Caco-2 (cell line): ENCODE data around the gene SMS. TPM values are rescaled to one million over a fixed set of nuclear protein-coding genes. Genes with fewer than 3 reads are reported as not detected.

Source experiments
- BruUV-seq: library from RNA; stranded (reverse); fragments of 400-500 nt; replicated peaks from 2 replicates; lab custom pipeline; 2021; lab: Mats Ljungman, UMichigan
- CTCF ChIA-PET: fragments of 300-600 bp; sonication (Branson Sonifier 250); formaldehyde crosslinking; loops from one replicate; lab custom pipeline; 2022; ENCODE audit warnings: antibody characterized with exemption; lab: Charles Lee
- POLR2A ChIA-PET: fragments of 300-600 bp; sonication (Branson Sonifier 250); formaldehyde crosslinking; loops from one replicate; lab custom pipeline; 2022; ENCODE audit warnings: antibody characterized with exemption; lab: Charles Lee
- DNase-seq, 2 experiments: peaks; one replicate each; pipeline versions ENCODE4 v3.0.0 to v3.0.0-alpha.2; 2020 to 2022
- H3K27me3 ChIP-seq: replicated peaks from 2 replicates; pipeline ENCODE4 v1.6.0; 2011; ENCODE audit warnings: low read length; ENCODE audit not compliant: control insufficient read depth, insufficient read depth
- H3K36me3 ChIP-seq: 2 replicates; pipeline ENCODE4 v1.5.1; 2011; ENCODE audit warnings: low read length; ENCODE audit not compliant: control insufficient read depth, insufficient read depth
- H3K4me1 ChIP-seq: fragments of 250-450 bp; sonication (Bioruptor Pico); 2 replicates; pipeline ENCODE4 v1.5.1; 2020; ENCODE audit warnings: mild to moderate bottlenecking
- H3K4me3 ChIP-seq: 2 replicates; pipeline ENCODE4 v1.5.1; 2011; ENCODE audit warnings: low read depth, mild to moderate bottlenecking, control low read depth, low read length
- H3K9me3 ChIP-seq: fragments of 250-450 bp; sonication (Bioruptor Pico); 2 replicates; pipeline ENCODE4 v1.5.1; 2020; ENCODE audit warnings: mild to moderate bottlenecking, moderate library complexity
- H3K27ac Mint-ChIP-seq: one replicate; pipeline ENCODE4 v1.8.0; 2022; ENCODE audit warnings: mixed read lengths; ENCODE audit not compliant: unreplicated experiment
- H3K27me3 Mint-ChIP-seq: one replicate; pipeline ENCODE4 v1.8.0; 2022; ENCODE audit warnings: mixed read lengths; ENCODE audit not compliant: insufficient read depth, unreplicated experiment
- H3K36me3 Mint-ChIP-seq: one replicate; pipeline ENCODE4 v1.8.0; 2022; ENCODE audit warnings: mild to moderate bottlenecking, mixed read lengths; ENCODE audit not compliant: insufficient read depth, unreplicated experiment
- H3K4me1 Mint-ChIP-seq: one replicate; pipeline ENCODE4 v1.8.0; 2022; ENCODE audit warnings: low read depth, mixed read lengths; ENCODE audit not compliant: unreplicated experiment
- H3K4me3 Mint-ChIP-seq: one replicate; pipeline ENCODE4 v1.8.0; 2022; ENCODE audit warnings: mild to moderate bottlenecking, moderate library complexity, mixed read lengths; ENCODE audit not compliant: unreplicated experiment
- H3K9me3 Mint-ChIP-seq: one replicate; pipeline ENCODE4 v1.8.0; 2022; ENCODE audit warnings: mixed read lengths; ENCODE audit not compliant: unreplicated experiment
- CTCF ChIP-seq, 2 experiments: fragments of 200-600 bp in 1 of 2; IDR thresholded peaks; 1 replicate in 1 of 2; 2 replicates in 1 of 2; pipeline versions ENCODE4 v1.5.1 to v1.8.0; 2011 to 2022; ENCODE audit warnings: antibody characterized with exemption in 1 of 2, control low read depth in 1 of 2, inconsistent platforms in 1 of 2, low read depth in 1 of 2, low read length in 1 of 2, mild to moderate bottlenecking in 1 of 2, moderate library complexity in 1 of 2; ENCODE audit not compliant: insufficient read depth in 1 of 2, severe bottlenecking in 1 of 2, unreplicated experiment in 1 of 2
- intact Hi-C: fragments of 100-400 bp; cut with micrococcal nuclease; formaldehyde crosslinking; loops from one replicate; pipeline ENCODE4 v1.10.0; 2022; ENCODE audit not compliant: unreplicated experiment
- total RNA-seq: library from RNA; stranded (reverse); gene quantifications from 2 replicates; pipeline ENCODE4 v1.2.3, GENCODE V29; 2022

SMS gene
- total RNA-seq, 1 experiment from 2014 or later = 158 TPM

DNA sequence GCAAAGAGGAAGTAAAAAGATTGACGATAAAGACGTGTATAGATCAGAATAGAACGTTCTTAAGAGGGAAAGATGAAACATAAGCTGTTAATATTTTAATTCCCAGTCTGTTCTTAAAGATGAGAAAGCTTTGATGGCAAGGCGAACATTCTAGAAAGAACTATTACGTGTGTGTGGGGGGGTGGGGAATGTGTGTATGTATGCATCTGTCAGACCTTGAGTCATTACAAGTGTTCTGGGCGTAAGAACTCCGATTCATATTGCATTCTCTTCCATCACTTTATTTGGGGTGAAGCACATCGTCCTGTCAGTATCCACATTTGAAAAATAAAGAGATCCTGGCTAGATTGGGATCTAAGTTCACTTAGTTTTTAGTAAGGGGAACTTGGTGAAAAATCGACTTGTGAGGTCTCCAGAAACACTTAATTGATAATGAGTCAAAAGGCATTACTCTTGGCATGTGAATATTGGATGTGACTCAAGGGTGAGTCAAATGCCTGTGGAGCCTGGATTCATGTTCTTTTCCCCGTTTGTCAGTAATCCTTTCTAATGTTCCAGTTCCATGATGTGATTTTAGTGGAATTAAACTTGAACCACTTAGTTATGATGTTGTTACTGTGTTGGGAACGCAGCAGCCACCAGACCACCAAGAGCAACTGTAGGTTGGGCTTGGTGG, 3.1 kb downstream of the SMS start:
- no peak overlapping the region for H3K4me3 ChIP-seq
- DNase-seq = no peak
- TF ChIP-seq CTCF (IDR thresholded peaks at IDR 0.05; ENCODE audit: insufficient read depth in 1 of 2, low read depth in 1 of 2, low read length in 1 of 2, severe bottlenecking in 1 of 2, unreplicated experiment in 1 of 2) = no peak
- POLR2A ChIA-PET = no interaction called here
- H3K27me3 ChIP-seq = no peaks in the 10 kb centered on the region
- H3K4me3 Mint-ChIP-seq = no peak overlapping the region
- no TSS peak for BruUV-seq
- no peaks in the 10 kb centered on the region for H3K36me3 ChIP-seq
- peaks cover 19% of the 10 kb centered on the region for H3K4me1 Mint-ChIP-seq
- H3K27me3 Mint-ChIP-seq = no peaks in the 10 kb centered on the region
- intact Hi-C loops = no loop called here
- H3K4me1 ChIP-seq = 0 out of 2 replicates have a peak, but pooled peaks cover 2% of the 10 kb centered on the region
- H3K36me3 Mint-ChIP-seq = peaks cover 32% of the 10 kb centered on the region
- no peak overlapping the region for H3K27ac Mint-ChIP-seq
- CTCF ChIA-PET = no interaction called here
- H3K9me3 ChIP-seq = no peaks in the 10 kb centered on the region
- H3K9me3 Mint-ChIP-seq = no peaks in the 10 kb centered on the region

GRCh38 chrX:21944136-21944615, 3.7 kb downstream of the SMS start:
- intact Hi-C loops = no loop called here
- no peaks in the 10 kb centered on the region for H3K27me3 ChIP-seq
- no peak overlapping the region for H3K4me3 ChIP-seq
- no peaks in the 10 kb centered on the region for H3K9me3 ChIP-seq
- H3K36me3 ChIP-seq = no peaks in the 10 kb centered on the region
- H3K9me3 Mint-ChIP-seq = no peaks in the 10 kb centered on the region
- CTCF ChIA-PET = no interaction called here
- H3K27me3 Mint-ChIP-seq = no peaks in the 10 kb centered on the region
- BruUV-seq = no TSS peak
- 0 out of 2 replicates have a peak, but pooled peaks cover 2% of the 10 kb centered on the region for H3K4me1 ChIP-seq
- no peak for TF ChIP-seq CTCF (IDR thresholded peaks at IDR 0.05; ENCODE audit: insufficient read depth in 1 of 2, low read depth in 1 of 2, low read length in 1 of 2, severe bottlenecking in 1 of 2, unreplicated experiment in 1 of 2)
- POLR2A ChIA-PET = no interaction called here
- H3K27ac Mint-ChIP-seq = no peak overlapping the region
- no peak overlapping the region for H3K4me3 Mint-ChIP-seq
- H3K36me3 Mint-ChIP-seq = peaks cover 35% of the 10 kb centered on the region
- H3K4me1 Mint-ChIP-seq = peaks cover 19% of the 10 kb centered on the region
- no peak for DNase-seq

DNA sequence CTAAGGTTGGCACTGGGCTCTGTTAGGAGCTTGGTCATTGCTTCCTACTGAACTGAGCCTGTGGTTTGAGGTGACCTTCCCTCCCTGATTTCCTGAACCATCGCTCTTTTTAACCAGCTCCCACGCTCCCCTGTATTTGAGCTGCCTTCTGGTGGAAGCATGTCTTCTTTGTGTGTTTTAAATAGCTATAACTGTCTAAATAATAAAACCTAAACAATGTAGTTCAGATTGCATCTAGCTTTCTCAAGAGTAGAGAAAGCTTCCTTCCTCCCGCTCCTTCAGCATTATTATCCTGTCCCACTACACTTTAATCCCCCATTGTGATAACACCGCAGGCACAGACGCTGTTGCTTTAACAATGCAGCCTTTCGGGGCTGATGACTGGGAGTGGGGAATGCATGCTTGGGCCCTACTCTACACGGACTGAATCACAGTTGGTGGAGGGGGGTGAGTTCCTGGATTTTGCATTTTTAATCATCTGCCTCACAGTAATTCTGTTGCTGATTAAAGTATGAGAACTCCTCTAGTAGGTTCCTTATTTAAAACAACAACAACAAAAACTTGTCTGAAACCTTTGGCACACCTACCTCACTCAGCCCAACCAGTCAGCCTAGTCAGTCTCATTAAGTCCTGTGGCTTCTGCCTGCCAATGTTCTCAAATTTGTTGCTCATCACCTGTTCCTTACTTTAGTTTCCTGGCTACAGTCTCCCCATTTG, 6.6 kb downstream of the SMS start:
- no peaks in the 10 kb centered on the region for H3K27me3 ChIP-seq
- no TSS peak for BruUV-seq
- H3K36me3 ChIP-seq = no peaks in the 10 kb centered on the region
- H3K4me3 ChIP-seq = no peak overlapping the region
- H3K4me1 ChIP-seq = 0 out of 2 replicates have a peak, but pooled peaks cover 2% of the 10 kb centered on the region
- no peaks in the 10 kb centered on the region for H3K9me3 ChIP-seq
- Mint-ChIP-seq H3K4me3 (no peak overlapping the region), H3K9me3 (no peaks in the 10 kb centered on the region), H3K36me3 (peaks cover 31% of the 10 kb centered on the region), H3K27me3 (no peaks in the 10 kb centered on the region), H3K4me1 (peaks cover 19% of the 10 kb centered on the region), H3K27ac (no peak overlapping the region)
- CTCF ChIA-PET = no interaction called here
- intact Hi-C loops = no loop called here
- TF ChIP-seq CTCF (IDR thresholded peaks at IDR 0.05; ENCODE audit: insufficient read depth in 1 of 2, low read depth in 1 of 2, low read length in 1 of 2, severe bottlenecking in 1 of 2, unreplicated experiment in 1 of 2) = no peak
- POLR2A ChIA-PET = no interaction called here
- no peak for DNase-seq
